Measurements from ENCODE around the gene CDKAL1. TPM values are rescaled to one million over a fixed set of nuclear protein-coding genes. Genes with fewer than 3 reads are reported as not detected.
"Not testable (repeated sequence)": the region's sequence is repeated elsewhere in the genome, so short reads cannot be mapped to it uniquely, and the experiment has no call there.

CDKAL1 gene
- total RNA-seq, 2 experiments from 2014 or later: 22.1 to 23.4 TPM

DNA sequence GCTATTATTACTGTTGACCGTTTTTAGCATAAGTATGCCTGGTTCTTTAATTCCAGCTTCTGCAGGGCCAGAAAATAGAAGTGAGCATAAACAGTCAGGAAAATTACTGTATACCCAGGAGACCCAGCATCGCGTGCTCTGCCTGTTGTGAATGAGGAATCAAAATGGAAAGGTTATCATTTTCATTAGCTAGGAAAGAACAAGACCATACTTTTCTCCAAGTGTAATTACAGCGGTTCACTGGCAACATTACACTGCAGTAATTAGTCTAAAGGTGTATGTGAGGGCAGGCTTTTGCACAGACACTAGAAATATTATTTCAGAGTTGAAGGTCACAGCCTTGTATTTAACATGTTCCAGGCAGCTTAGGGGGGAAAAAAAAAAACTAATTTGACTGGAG, 655.5 kb downstream of the CDKAL1 start:
- Mint-ChIP-seq H3K27ac (no peak overlapping the region), H3K36me3 (ENCODE audit: low read depth) (peaks cover 8% of the 10 kb centered on the region), H3K4me1 (peaks cover 30% of the 10 kb centered on the region), H3K9me3 (ENCODE audit: low read depth) (peaks cover 3% of the 10 kb centered on the region), H3K27me3 (no peaks in the 10 kb centered on the region), H3K4me3 (no peak overlapping the region)
- intact Hi-C loops (cut with DNase I, micrococcal nuclease): no loop called here
- ChIA-PET POLR2A (interaction anchor here (0.6 kb wide), 1 partner anchor 85 kb away, joined by 3 read pairs; no protein-coding TSS in a partner anchor), CTCF (no interaction called here)
- DNase-seq (no peak), ATAC-seq (no peak)

DNA sequence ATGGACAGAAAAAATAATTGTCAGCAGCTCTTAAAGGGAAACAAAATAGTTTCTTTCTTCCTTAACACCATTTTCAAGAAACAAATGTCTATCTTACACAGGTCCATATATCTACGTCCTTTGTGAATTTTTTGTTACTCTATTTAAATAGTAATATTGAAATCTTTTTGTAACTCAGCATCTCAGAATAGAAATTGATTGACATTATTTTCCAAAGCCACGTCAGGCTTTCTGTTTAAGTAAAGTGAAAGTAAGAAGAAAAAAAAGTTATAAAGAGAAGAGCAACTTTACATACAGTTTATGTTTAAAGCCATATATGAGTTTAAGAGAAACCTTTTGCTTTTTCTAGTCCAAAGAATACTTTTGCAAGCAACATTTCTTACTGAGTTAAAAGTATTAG, 656.4 kb downstream of the CDKAL1 start:
- peak; percentile 52 for ATAC-seq
- Mint-ChIP-seq H3K27me3 (no peaks in the 10 kb centered on the region), H3K27ac (no peak overlapping the region), H3K9me3 (ENCODE audit: low read depth) (peaks cover 3% of the 10 kb centered on the region), H3K4me1 (peaks cover 30% of the 10 kb centered on the region), H3K36me3 (ENCODE audit: low read depth) (peaks cover 8% of the 10 kb centered on the region), H3K4me3 (no peak overlapping the region)
- intact Hi-C loops (cut with DNase I, micrococcal nuclease): no loop called here
- ChIA-PET CTCF (no interaction called here), POLR2A (interaction anchor here (0.6 kb wide), 1 partner anchor 86 kb away, joined by 3 read pairs; no protein-coding TSS in a partner anchor)
- DNase-seq: no peak

DNA sequence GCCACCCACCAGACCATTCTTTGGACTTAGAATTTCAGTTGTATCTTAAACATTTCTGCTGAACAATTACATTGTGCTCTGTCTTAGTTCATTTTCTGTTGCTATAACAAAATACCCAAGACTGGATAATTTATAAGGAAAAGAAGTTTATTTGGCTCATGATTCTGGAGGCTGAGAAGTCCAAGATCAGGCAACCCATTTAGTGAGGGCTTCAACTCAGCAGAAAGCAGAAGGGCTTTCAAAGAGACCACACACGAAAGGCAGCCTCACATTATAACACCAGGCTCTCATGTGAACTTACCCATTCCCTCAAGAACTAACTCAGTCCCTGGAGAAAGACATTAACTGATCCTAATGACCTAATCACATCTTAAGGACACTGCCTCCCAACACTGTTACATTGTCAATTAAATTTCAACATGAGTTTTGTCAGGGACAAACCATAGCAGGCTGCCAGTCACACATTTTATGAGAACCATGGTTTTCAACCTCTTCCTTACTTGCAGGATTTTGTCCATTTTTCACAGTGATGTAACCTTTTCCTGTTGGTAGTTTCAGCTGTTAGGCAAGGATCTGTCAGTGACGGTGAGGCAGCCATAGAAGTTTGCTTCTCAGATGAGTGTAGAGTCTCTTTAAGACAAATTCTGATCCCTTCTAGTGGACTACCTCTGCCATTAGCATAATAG, 659.7 kb downstream of the CDKAL1 start:
- Mint-ChIP-seq H3K27ac (no peak overlapping the region), H3K4me3 (no peak overlapping the region), H3K36me3 (ENCODE audit: low read depth) (peaks cover 13% of the 10 kb centered on the region), H3K27me3 (no peaks in the 10 kb centered on the region), H3K4me1 (peaks cover 19% of the 10 kb centered on the region), H3K9me3 (ENCODE audit: low read depth) (peaks cover 3% of the 10 kb centered on the region)
- POLR2A ChIA-PET: no interaction called here
- ATAC-seq (no peak), DNase-seq (no peak)
- intact Hi-C loops (cut with DNase I, micrococcal nuclease): no loop called here
- CTCF ChIA-PET: no interaction called here

DNA sequence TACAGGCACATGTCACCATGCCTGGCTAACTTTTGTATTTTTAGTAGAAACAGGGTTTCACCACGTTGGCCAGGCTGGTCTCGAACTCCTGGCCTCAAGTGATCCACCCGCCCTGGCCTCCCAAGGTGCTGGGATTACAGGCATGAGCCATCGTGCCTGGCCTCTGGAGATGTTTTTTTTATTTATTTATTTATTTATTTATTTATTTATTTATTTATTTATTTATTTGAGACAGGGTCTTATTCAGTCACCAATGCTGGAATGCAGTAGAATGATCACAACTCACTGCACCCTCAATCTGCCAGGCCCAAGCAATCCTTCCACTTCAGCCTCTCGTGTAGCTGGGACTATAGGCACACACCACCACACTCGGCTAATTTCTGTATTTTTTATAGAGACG, 661.0 kb downstream of the CDKAL1 start:
- H3K4me1 Mint-ChIP-seq: peaks cover 14% of the 10 kb centered on the region
- H3K36me3 Mint-ChIP-seq (ENCODE audit: low read depth): peaks cover 17% of the 10 kb centered on the region
- H3K27ac Mint-ChIP-seq; H3K27me3 Mint-ChIP-seq; H3K4me3 Mint-ChIP-seq; H3K9me3 Mint-ChIP-seq (ENCODE audit: low read depth); DNase-seq; intact Hi-C loops (cut with DNase I, micrococcal nuclease); CTCF ChIA-PET; POLR2A ChIA-PET; ATAC-seq: not testable (repeated sequence)

DNA sequence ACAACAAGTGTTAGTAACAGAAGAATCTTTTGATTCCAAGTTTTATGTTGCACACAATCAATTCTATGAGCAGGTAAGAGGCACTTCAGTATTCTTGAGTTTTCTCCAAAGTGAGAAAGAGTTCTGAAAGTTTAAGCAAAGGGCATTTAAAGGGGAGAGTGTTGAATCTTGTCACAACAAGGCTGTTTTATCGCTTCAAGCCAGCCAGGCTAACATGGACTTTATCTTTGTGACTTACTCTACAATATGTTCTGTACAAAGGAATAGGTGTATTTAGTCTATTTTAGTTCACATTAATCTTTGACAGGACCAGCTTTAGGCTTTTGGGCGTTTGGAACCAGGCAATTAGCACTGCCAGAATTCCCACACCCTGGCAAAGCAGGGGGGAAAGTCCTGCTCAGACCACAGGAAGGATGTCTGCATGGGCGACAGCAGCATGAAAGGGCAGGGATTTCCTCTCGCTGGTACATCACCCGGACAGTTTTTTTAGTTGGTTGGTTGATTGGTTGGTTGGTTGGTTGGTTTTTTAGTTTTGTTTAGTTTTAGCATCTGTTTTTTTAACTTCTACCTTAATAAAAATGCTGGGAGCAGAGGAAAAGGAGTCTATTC, 663.9 kb downstream of the CDKAL1 start:
- Mint-ChIP-seq H3K27me3 (no peaks in the 10 kb centered on the region), H3K4me1 (no peaks in the 10 kb centered on the region), H3K9me3 (ENCODE audit: low read depth) (peaks cover 3% of the 10 kb centered on the region), H3K36me3 (ENCODE audit: low read depth) (peaks cover 27% of the 10 kb centered on the region), H3K4me3 (no peak overlapping the region), H3K27ac (no peak overlapping the region)
- ChIA-PET POLR2A (no interaction called here), CTCF (no interaction called here)
- ATAC-seq (no peak), DNase-seq (no peak)
- intact Hi-C loops (cut with DNase I, micrococcal nuclease): no loop called here

DNA sequence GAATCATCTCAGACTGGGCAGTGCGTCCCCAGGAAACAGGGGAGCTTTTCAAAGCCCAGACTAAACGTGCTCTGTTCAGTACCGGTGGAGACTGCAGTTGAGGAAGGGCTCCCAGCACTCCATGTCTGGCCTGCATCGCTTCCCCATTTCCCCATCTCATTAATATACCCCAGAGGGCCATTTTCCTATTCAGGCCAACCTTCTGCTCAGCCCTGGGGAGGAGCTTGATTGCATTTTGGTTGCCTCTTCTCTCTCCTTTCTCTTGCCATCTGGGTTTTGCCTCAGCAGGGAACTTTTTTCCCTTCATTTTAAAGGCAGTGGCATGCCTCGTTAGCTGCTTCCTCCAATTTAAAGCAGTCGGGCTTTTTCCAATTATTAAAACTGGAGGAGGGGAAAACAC, 665.0 kb downstream of the CDKAL1 start:
- Mint-ChIP-seq H3K36me3 (ENCODE audit: low read depth) (peaks cover 29% of the 10 kb centered on the region), H3K27me3 (no peaks in the 10 kb centered on the region), H3K27ac (no peak overlapping the region), H3K4me3 (no peak overlapping the region), H3K9me3 (ENCODE audit: low read depth) (no peaks in the 10 kb centered on the region), H3K4me1 (no peaks in the 10 kb centered on the region)
- ATAC-seq: no peak
- intact Hi-C loops (cut with DNase I, micrococcal nuclease): no loop called here
- POLR2A ChIA-PET: no interaction called here
- CTCF ChIA-PET: no interaction called here
- no peak for DNase-seq

DNA sequence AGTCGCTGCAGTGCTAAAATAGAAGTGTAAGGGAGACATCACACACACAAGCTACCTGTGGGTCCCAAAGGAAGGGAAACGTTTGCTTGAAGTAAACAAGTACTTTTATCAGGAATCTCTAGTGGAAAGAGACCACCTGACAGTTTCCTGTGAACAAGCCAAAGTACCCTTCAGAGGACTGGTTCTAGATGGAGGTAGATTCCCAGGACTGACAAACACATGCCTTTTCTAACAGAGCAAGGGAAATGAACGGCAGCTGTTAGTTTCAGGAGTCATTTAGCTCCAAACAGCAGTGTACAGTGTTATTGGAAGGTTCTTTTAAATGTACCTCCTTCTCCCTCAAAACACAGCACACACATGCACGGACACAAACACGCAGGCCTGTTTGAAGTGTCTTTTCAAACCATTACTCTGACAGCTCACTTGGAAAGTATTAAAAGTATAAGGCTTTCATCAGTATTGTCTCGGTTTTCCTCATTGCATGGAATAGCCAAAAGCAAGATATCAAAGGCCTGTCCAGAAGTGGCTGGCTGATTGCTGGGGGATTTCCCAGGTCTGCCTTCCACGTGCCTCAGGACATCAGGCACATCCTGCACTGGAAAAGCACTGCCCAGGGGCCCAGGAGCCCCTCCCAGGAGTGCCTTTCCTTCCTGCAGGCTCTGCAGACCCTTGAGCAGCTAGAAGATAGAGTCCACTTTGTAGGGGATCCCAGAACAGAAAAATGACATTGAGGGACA, 666.0 kb downstream of the CDKAL1 start:
- POLR2A ChIA-PET: no interaction called here
- no peak for DNase-seq
- no peaks in the 10 kb centered on the region for H3K9me3 Mint-ChIP-seq (ENCODE audit: low read depth)
- H3K27me3 Mint-ChIP-seq: no peaks in the 10 kb centered on the region
- H3K27ac Mint-ChIP-seq: no peak overlapping the region
- H3K36me3 Mint-ChIP-seq (ENCODE audit: low read depth): peaks cover 37% of the 10 kb centered on the region
- ATAC-seq: no peak
- no peaks in the 10 kb centered on the region for H3K4me1 Mint-ChIP-seq
- CTCF ChIA-PET: interaction anchor here (0.5 kb wide), 1 partner anchor 99 kb away, joined by 3 read pairs; no protein-coding TSS in a partner anchor
- no peak overlapping the region for H3K4me3 Mint-ChIP-seq
- intact Hi-C loops (cut with DNase I, micrococcal nuclease): no loop called here

DNA sequence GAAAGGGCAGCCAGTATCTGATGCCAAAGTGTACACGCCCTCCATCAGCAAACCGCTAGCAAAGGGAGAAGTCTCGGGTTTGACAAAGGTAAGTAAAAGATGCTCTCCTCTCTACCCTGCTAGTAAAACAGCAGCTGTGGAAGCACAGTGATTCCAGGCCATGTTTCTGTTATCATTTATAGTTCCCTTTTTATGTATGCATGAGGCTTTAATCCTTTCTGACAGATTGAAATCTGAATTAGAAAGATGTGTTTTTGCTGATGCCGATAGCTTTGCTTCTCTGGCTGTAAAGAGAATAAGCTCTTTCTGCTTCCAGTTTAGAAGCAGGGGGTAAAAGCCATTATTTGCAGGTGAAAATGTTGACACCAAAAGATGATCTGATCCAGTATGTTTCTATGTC, 666.9 kb downstream of the CDKAL1 start:
- H3K27me3 Mint-ChIP-seq: no peaks in the 10 kb centered on the region
- ChIA-PET CTCF (no interaction called here), POLR2A (no interaction called here)
- peaks cover 41% of the 10 kb centered on the region for H3K36me3 Mint-ChIP-seq (ENCODE audit: low read depth)
- DNase-seq (no peak), ATAC-seq (no peak)
- H3K9me3 Mint-ChIP-seq (ENCODE audit: low read depth): no peaks in the 10 kb centered on the region
- no peak overlapping the region for H3K4me3 Mint-ChIP-seq
- no peaks in the 10 kb centered on the region for H3K4me1 Mint-ChIP-seq
- intact Hi-C loops (cut with DNase I, micrococcal nuclease): no loop called here
- no peak overlapping the region for H3K27ac Mint-ChIP-seq

DNA sequence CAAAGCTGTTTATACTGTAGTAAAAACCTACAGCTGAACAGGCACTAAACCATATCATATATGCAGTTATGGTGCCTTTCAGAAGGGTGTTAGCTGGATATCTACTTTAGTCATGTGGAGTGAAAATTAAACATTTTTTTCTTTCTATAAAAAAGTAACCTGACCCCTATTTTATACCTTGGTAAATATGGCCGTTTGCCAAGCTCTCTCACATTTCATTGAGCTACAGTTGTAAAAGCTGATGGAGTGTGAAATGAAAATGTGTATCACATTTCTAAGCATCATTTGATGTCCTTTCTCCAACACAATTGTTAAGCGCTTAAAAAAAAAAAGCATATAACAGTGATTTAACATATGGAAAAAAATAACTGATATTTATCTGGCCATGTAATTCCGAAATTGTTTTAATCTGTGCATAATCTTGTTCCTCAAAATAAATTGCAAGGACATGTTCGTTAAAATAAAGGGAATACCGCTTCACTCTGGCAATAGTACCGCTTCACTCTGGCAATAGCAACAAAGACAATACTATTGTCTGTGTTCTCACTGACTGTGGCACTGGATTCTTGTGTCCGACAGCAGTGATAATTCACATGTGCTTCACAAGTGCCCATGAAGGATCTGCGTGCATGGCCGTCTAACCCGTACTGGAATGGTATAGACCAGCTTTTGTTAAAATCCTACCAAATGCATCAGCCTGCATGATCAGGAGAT, 667.5 kb downstream of the CDKAL1 start:
- H3K4me3 Mint-ChIP-seq: no peak overlapping the region
- H3K4me1 Mint-ChIP-seq: no peaks in the 10 kb centered on the region

DNA sequence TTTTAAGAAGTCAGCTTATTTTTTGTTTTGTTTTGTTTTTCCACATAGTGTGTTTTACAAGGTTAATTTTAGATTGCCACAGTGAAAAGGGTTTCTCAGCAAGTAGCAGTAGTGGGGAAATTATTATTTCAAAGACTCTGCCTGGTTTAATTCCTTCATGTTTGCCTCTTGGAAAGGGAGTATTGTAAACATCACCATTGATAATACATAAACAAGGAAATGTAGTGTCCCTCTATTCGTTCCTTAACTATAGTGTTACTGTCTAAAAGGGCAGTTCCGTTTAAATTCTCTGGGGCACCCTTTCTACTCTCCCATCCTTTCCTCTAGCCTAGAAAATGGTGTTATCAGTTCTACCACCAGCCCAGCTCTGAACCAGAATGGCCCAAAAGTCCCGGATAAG, 668.3 kb downstream of the CDKAL1 start:
- ATAC-seq (no peak), DNase-seq (no peak)
- Mint-ChIP-seq H3K4me1 (no peaks in the 10 kb centered on the region), H3K9me3 (ENCODE audit: low read depth) (no peaks in the 10 kb centered on the region), H3K27ac (no peak overlapping the region), H3K4me3 (no peak overlapping the region), H3K27me3 (no peaks in the 10 kb centered on the region), H3K36me3 (ENCODE audit: low read depth) (peaks cover 47% of the 10 kb centered on the region)
- intact Hi-C loops (cut with DNase I, micrococcal nuclease): no loop called here
- CTCF ChIA-PET: no interaction called here
- POLR2A ChIA-PET: no interaction called here

More for the DNA sequence above, 667.5 kb downstream of the CDKAL1 start:
- Mint-ChIP-seq H3K27me3 (no peaks in the 10 kb centered on the region), H3K27ac (no peak overlapping the region), H3K36me3 (ENCODE audit: low read depth) (peaks cover 45% of the 10 kb centered on the region), H3K9me3 (ENCODE audit: low read depth) (no peaks in the 10 kb centered on the region)
- intact Hi-C loops (cut with DNase I, micrococcal nuclease): no loop called here
- ATAC-seq (no peak), DNase-seq (no peak)
- ChIA-PET POLR2A (interaction anchor here (0.6 kb wide), 1 partner anchor 638 kb away, joined by 3 read pairs; no protein-coding TSS in a partner anchor), CTCF (no interaction called here)

DNA sequence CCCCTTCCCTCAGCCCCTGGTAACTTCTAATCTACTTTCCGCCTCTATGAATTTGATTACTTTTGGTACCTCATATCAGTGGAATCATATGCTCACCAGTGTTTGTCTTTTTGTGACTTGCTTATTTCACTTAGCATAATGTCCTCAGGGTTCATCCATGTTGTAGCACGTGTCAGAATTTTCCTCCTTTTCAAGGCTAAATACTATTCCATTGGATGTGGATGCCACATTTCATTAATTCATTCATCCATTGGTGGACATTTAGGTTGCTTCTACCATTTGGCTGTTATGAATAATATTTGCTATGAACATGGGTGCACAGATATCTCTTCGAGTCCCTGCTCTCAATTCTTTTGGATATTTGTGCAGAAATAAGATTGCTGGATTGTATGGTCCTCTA, 670.7 kb downstream of the CDKAL1 start:
- intact Hi-C loops (cut with DNase I, micrococcal nuclease): no loop called here
- no peak overlapping the region for H3K4me3 Mint-ChIP-seq
- ChIA-PET POLR2A (no interaction called here), CTCF (no interaction called here)
- H3K27me3 Mint-ChIP-seq: no peaks in the 10 kb centered on the region
- no peaks in the 10 kb centered on the region for H3K9me3 Mint-ChIP-seq (ENCODE audit: low read depth)
- H3K27ac Mint-ChIP-seq: no peak overlapping the region
- H3K36me3 Mint-ChIP-seq (ENCODE audit: low read depth): peaks cover 55% of the 10 kb centered on the region
- DNase-seq (no peak), ATAC-seq (no peak)
- no peaks in the 10 kb centered on the region for H3K4me1 Mint-ChIP-seq
